Measurements from ENCODE around the gene EXOC3L4.
A peak's percentile ranks its signal among the peaks of the same experiment; 100 is the strongest.

DNA sequence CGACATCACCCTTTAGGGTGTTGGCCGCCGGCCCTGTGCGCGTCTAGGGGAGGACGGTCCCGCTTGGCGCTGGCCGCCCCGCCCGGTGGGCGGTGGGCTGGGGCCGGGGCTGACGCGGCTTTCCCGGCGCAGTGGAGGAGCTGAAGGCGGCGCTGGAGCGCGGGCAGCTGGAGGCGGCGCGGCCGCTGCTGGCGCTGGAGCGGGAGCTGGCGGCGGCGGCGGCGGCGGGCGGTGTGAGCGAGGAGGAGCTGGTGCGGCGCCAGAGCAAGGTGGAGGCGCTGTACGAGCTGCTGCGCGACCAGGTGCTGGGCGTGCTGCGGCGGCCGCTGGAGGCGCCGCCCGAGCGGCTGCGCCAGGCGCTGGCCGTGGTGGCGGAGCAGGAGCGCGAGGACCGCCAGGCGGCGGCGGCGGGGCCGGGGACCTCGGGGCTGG, 32.4 kb downstream of the EXOC3L4 start:
- TF ChIP-seq CTCF (IDR thresholded peaks at IDR 0.05) (peak; percentile 84), ZFX (IDR thresholded peaks at IDR 0.05; ENCODE audit: borderline replicate concordance) (no peak)
